Endometrial microvascular endothelial cells (primary cell): ENCODE measurements around the gene NUDT1. TPM values are rescaled to one million over a fixed set of nuclear protein-coding genes. Genes with fewer than 3 reads are reported as not detected.

Experiments used
- in situ Hi-C: cut with HindIII; loops from 2 replicates; pipeline ENCODE4 v1.10.0; 2017; ENCODE audit warnings: low sequenced_read_pairs, low pct_unique_long_range_greater_than_20kb; ENCODE audit errors: inconsistent ontology term
- total RNA-seq: library from RNA; depleted of rRNA; stranded (reverse); fragments of >200 nt; gene quantifications from one replicate; pipeline ENCODE4 v1.2.3, GENCODE V29; 2015; ENCODE audit errors: inconsistent ontology term

The NUDT1 gene
- total RNA-seq, 1 donor from 2014 or later, result 18.6 TPM

- in situ Hi-C loops, result no loop called here
These were observed 37.9 kb downstream of the NUDT1 start for GRCh38 chr7:2279896-2280295.

- in situ Hi-C loops, result no loop called here
These were observed 38.4 kb downstream of the NUDT1 start for GRCh38 chr7:2280424-2280823.

- in situ Hi-C loops, result no loop called here
These were observed 39.5 kb downstream of the NUDT1 start for GRCh38 chr7:2281541-2281940.

- in situ Hi-C loops, result no loop called here
These were observed 40.2 kb downstream of the NUDT1 start for GRCh38 chr7:2282185-2282751.

- in situ Hi-C loops, result no loop called here
These were observed 41.0 kb downstream of the NUDT1 start for GRCh38 chr7:2283074-2283473.

GRCh38 chr7:2287745-2288144, 45.7 kb downstream of the NUDT1 start:
- in situ Hi-C loops, result no loop called here

- in situ Hi-C loops, result no loop called here
These were observed 46.5 kb downstream of the NUDT1 start for GRCh38 chr7:2288503-2288902.

GRCh38 chr7:2289111-2289586, 47.1 kb downstream of the NUDT1 start:
- in situ Hi-C loops, result no loop called here

- in situ Hi-C loops, result no loop called here
These were observed 47.6 kb downstream of the NUDT1 start for GRCh38 chr7:2289621-2290020.

GRCh38 chr7:2290877-2291276, 48.9 kb downstream of the NUDT1 start:
- in situ Hi-C loops, result no loop called here

GRCh38 chr7:2295936-2296620, 54.1 kb downstream of the NUDT1 start:
- in situ Hi-C loops, result no loop called here

GRCh38 chr7:2296832-2297231, 54.8 kb downstream of the NUDT1 start:
- in situ Hi-C loops, result no loop called here

GRCh38 chr7:2299131-2299829, 57.3 kb downstream of the NUDT1 start:
- in situ Hi-C loops, result no loop called here

- in situ Hi-C loops, result no loop called here
These were observed 58.0 kb downstream of the NUDT1 start for GRCh38 chr7:2299870-2300512.

Other genes starting within 250 kb of the NUDT1 start
- gene MAD1L1, start 9.3 kb upstream of the NUDT1 start, total RNA-seq, result 44.7 TPM
- 30.4 TPM for gene MRM2, start within 50 bp of the NUDT1 start, total RNA-seq
- 23.9 TPM for gene SNX8, start 72.2 kb downstream of the NUDT1 start, total RNA-seq
- 228 TPM for gene EIF3B, start 112.6 kb downstream of the NUDT1 start, total RNA-seq
- 11.9 TPM for gene CHST12, start 161.4 kb downstream of the NUDT1 start, total RNA-seq
- gene GRIFIN, start 234.2 kb downstream of the NUDT1 start, total RNA-seq, result not detected